CD4-positive, alpha-beta T cell treated with Interleukin-6 for 4 hours (primary cell): ENCODE results near the gene LRRFIP2.
"Not testable (repeated sequence)": the region's sequence is repeated elsewhere in the genome, so short reads cannot be mapped to it uniquely, and the experiment has no call there.

Source experiments
- DNase-seq: peaks from one replicate; pipeline ENCODE4 v3.0.0-alpha.2; 2020; ENCODE audit warnings: mixed read lengths

The LRRFIP2 gene

GRCh38 chr3:37174532-37175126 is at the start of gene LRRFIP2:
Gene LRRFIP2, minus strand, starts transcription at chr3:37174582. Its CDS starts 25,599 bp downstream, at chr3:37148983.
- DNase-seq, result peak; percentile 27

DNA sequence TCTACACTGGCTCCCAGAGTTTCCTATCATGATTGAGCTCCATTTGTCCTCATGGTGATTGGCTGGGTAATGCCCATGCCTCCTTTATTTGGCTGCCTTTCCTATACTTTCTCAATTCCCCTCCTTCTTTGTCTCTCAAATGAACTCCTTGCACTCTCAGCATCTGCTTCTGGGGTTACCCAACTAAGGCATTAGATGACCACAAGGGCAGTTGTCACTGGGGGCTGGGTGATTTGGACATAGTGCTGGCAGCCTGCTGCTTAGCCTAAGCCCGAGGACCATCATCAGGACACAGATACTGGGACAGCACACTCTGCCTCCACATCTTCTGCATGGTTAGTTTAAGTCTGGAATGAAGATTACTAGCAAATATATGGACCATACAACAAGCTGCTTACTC is 49.2 kb upstream of the LRRFIP2 start:
- no peak for DNase-seq

DNA sequence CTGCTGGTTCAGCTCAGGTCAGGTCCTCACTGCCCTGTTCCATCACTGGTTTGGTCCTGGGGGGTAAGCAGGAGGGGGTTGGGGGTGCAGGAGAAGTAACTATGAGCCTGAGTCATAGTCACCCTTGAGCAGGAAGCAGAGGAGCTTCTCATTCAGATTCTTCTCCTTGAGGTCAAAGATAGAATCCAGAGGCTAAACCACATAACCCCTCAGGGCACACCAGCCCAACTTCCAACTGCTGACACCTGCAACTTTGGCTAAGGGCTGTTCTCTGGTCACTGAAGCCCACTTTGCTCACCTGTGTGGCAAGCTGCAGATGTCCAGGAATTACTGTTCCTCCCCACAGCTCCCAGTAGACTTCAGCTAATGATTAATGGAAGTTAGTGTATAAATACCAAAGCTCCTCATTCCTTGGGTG is 48.8 kb upstream of the LRRFIP2 start:
- no peak for DNase-seq

GRCh38 chr3:37222542-37222941 is 48.2 kb upstream of the LRRFIP2 start:
- DNase-seq, result not testable (repeated sequence)

DNA sequence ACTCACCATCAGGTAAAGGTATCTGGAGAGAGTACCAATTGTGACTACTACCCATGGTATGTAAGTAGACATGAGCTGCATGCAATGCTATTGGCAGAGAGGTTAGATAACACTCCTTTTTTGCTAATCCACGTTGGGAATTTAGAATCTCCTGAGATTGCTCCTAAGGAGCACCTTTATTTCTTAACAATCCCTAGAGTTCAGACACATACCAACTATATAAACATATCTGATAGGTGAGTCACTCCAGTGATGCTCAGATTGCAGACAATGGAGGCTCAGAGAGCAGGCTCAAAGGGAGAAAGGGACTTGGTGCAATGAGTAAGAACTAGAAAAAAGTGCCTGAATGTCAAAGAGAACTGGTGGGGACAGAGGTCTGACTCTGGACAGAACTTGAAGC is 47.0 kb upstream of the LRRFIP2 start:
- no peak for DNase-seq

DNA sequence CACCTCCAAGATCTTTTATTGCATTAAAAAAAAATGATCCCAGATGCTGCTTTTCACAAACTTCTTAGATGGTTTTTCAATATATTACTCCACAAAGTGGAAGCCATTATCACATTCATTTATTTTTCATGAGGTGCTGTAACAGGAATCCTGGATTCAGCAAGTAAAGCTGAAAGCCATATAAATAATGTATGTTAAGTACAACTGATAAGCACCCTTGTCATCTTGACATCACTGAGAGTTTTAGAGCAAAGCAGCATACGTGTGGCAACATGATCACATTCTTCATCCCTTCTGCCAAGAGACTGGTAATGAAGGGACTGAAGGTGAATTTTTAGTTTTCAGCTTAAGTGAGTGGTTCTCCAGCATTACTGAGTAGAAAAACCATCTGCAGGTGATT is 44.9 kb upstream of the LRRFIP2 start:
- DNase-seq, result no peak

GRCh38 chr3:37218206-37218605 is 43.8 kb upstream of the LRRFIP2 start:
- DNase-seq, result no peak

- DNase-seq, result peak; percentile 31
These were observed 42.9 kb upstream of the LRRFIP2 start for GRCh38 chr3:37217098-37217849.

DNA sequence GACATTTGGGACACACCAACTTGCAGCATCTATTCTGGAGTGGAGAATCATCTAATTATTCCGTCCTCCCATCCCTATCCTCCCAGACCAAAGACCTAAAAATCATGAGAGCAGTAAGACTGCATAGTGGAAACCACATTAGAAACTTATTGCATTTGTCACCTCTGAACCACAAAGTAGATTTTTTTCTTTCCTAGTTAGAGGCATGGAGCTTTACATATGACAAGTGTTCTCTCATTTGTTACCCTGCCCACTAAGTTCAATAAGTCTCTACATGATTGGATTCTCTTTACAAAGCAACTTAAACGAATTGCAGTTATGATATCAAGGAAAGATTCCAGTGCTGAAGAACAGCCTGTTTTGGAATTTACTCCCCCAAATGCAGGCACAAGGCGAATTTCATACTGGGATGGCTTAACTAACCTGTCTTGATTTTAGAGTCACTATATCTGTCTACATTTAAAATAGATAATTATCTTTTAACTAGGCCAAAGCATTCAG is 42.3 kb upstream of the LRRFIP2 start:
- DNase-seq, result no peak

DNA sequence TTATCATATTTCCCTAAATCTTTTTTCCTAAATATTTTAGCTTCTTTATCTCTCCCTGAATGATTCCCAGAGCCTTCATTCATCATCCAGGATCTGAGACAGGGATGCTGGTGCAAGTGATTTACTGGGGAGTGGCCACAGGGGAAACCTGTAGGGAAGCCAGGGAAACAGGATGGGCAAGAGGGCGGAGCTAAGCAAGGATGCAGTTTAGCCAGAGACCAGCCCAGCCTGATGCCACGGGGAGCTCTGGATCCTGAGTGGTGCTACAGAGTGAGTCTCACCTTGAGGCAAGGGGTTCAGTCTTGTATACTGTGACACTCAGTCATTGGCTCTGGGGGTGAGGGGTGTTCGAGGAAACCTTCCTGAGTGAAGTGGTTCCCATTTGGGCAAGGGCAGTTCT is 39.7 kb upstream of the LRRFIP2 start:
- no peak for DNase-seq

DNA sequence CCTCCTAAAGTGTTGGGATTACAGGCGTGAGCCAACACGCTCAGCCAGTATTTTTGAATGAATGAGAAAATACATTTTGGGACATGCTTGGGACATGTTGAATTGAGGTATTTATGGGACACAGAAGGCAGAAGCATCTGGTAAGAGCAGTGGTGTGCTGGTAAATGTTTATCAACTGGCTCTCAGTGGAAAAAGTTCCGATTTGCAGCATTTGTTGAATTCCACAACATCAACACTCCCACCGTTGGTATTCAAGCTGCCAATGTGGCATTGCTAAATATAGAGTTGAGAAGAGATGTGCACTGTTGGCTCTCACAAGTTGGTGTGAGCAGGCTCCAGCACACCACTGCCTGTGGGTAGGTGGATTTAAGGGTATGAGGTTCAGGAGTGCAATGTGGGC is 35.8 kb upstream of the LRRFIP2 start:
- DNase-seq, result no peak

DNA sequence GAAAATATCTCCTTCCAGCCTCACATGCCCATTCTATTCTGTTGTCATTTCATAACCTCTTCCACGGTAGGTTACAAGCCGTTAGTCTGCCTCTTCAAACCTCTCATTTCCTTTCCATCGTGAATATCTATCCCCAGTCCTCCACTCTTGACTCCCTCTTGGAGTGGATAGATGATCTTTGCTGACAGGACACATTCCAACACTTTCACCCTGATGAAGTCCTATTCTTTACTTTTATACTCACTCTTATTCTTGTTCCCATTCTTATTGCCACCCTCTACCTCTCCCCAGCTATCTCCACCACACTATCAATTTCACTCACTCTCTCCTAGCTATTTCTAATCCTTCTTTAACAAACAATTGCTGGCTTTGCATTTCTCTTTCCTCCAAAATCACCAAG is 34.2 kb upstream of the LRRFIP2 start:
- not testable (repeated sequence) for DNase-seq

DNA sequence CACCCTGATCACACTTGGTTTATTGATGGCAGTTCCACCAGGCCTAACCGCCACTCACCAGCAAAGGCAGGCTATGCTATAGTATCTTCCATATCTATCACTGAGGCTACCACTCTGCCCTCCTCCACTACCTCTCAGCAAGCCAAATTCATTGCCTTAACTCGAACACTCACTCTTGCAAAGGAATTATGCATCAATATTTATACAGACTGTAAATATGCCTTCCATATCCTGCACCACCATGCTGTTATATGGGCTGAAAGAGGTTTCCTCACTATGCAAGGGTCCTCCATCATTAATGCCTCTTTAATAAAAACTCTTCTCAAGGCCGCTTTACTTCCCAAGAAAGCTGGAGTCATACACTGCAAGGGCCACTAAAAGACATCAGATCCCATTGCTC is 33.6 kb upstream of the LRRFIP2 start:
- DNase-seq, result not testable (repeated sequence)

DNA sequence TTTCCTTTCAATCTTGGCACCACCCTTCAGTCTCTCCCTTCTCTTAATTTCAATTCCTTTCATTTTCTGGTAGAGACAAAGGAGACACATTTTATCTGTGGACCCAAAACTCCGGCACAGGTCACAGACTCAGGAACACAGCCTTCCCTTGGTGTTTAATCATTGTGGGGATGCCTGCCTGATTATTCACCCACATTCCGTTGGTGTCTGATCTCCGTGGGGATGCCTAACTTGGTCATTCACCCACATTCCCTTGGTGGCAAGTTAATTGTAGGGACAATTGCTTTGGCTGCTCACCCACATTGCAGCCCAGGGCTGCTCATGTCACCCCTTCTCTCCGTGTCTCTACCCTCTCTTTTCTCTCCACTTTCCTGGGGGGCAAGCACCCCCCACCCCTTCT is 31.7 kb upstream of the LRRFIP2 start:
- not testable (repeated sequence) for DNase-seq

DNA sequence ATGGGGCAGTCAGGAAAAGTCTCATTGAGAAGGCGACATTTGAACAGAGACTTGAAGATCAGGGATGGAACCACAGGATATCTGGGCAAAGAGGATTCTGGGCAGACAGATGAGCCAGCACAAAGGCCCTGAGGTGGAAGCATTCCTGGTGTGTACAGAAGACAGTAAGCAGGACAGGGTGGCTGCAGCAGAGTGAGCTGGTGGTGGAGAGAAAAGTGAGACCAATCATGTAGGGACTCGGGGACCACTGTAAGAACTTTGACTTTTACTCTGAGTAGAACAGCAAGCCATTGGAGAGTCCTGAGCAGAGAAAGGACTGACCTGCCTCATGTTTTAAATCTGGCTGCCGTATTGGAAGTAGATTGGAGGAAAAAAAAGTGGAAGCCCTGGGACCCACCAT is 29.9 kb upstream of the LRRFIP2 start:
- DNase-seq, result no peak

DNA sequence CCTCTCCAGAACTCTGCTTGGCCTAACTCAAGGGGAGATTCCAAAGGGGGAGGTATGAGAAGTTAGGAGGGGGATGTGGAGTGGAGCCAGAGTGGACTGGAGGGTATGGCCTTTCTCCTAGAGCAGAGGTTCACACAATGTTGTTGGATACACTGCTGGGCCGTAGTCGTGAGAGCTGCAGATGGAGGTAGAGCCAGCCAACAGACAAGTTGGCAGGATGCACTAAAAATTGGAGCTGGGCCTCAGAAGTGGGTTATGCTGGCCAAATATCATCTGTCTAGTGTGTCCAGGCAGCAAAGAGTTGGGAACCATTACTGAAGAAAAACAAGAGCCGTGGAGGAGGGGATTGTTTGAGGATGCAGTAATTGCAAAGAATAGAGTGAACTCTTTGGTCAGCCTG is 27.7 kb upstream of the LRRFIP2 start:
- DNase-seq, result no peak

DNA sequence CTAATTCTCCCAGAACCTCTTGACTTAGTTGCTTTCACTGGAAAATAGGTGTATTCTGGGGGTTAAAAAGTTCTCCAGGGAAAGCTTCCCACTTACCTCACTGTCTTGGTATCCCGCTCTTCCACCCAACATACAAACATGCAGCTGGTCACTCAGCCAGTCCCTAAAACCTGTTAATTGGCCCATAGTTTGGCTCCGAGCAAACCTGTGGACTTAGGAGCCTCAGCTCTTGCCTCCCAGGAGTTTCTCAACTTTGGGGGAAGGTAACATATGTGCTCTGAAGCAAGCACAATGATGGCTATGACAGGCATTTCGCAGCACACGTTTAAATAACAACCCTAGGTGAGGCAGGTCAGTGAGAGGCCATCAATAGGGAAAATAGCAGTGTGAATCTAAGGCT is 25.8 kb upstream of the LRRFIP2 start:
- no peak for DNase-seq

DNA sequence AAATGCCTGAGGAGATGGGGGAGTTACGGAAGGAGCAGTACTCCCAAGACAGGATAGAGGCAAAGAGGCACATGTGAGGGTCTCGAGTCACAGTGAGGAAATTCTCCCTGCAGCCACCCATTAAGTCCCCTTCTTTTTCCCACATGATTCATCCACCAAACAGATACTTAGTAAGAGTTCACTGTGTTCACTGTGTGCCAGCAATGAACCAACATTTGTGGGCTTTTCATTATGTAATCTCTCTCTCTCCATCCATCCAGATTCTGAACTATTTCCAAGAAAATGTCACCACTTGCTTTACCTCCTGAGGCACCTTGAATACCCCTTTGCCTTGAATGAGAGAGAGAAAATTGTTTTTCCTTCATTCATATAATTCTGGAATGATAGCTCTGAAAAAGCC is 24.6 kb upstream of the LRRFIP2 start:
- no peak for DNase-seq

GRCh38 chr3:37198547-37198946 is 24.2 kb upstream of the LRRFIP2 start:
- DNase-seq, result no peak

GRCh38 chr3:37197810-37198371 is 23.5 kb upstream of the LRRFIP2 start:
- no peak for DNase-seq

GRCh38 chr3:37194533-37194932 is 20.2 kb upstream of the LRRFIP2 start:
- DNase-seq, result no peak

GRCh38 chr3:37190667-37191066 is 16.3 kb upstream of the LRRFIP2 start:
- no peak for DNase-seq

- no peak for DNase-seq
These were observed 14.7 kb upstream of the LRRFIP2 start for GRCh38 chr3:37189109-37189508.

- no peak for DNase-seq
These were observed 9.6 kb upstream of the LRRFIP2 start for GRCh38 chr3:37183976-37184375.
